Heart left ventricle (tissue), 16 donors: ENCODE data around the gene VPS37B. TPM values are rescaled to one million over a fixed set of nuclear protein-coding genes. Genes with fewer than 3 reads are reported as not detected.

Source experiments
- ATAC-seq, 4 donors: fragments of 200-7000 bp; cut with Tn5 transposase; one replicate each; pipeline ENCODE4 v1.9.1; 2020 to 2022; ENCODE audit warnings: moderate library complexity in 4 of 4, mild to moderate bottlenecking in 3 of 4, moderate number of reproducible peaks in 1 of 4
- DNase-seq, 5 donors: peaks; one replicate each; pipeline ENCODE4 v3.0.0-alpha.2; 2020
- H3K27ac ChIP-seq, 12 donors: fragments of 200-600 bp; sonication (generic) in 4 of 12; one replicate each; pipeline versions ENCODE4 v1.5.0 to v1.8.0; 2016 to 2022; ENCODE audit warnings: mild to moderate bottlenecking in 2 of 12
- H3K27me3 ChIP-seq, 9 donors: fragments of 200-600 bp; sonication (generic) in 2 of 9; one replicate each; pipeline versions ENCODE4 v1.5.1 to v1.8.0; 2016 to 2022; ENCODE audit warnings: mild to moderate bottlenecking in 3 of 9
- H3K36me3 ChIP-seq, 9 donors: fragments of 200-600 bp; sonication (generic) in 2 of 9; one replicate each; pipeline versions ENCODE4 v1.5.0 to v1.8.0; 2018 to 2022; ENCODE audit warnings: mild to moderate bottlenecking in 2 of 9
- H3K4me1 ChIP-seq, 12 donors: fragments of 200-600 bp; sonication (generic) in 4 of 12; one replicate each; pipeline versions ENCODE4 v1.5.0 to v1.8.0; 2016 to 2022; ENCODE audit warnings: mild to moderate bottlenecking in 3 of 12
- H3K4me3 ChIP-seq, 12 donors: fragments of 200-600 bp; sonication (generic) in 4 of 12; one replicate each; pipeline versions ENCODE4 v1.5.0 to v1.8.0; 2017 to 2022; ENCODE audit warnings: mild to moderate bottlenecking in 9 of 12, moderate library complexity in 4 of 12
- H3K9me3 ChIP-seq, 12 donors: fragments of 200-600 bp; sonication (generic) in 4 of 12; one replicate each; pipeline versions ENCODE4 v1.5.0 to v1.8.0; 2016 to 2022; ENCODE audit warnings: mild to moderate bottlenecking in 1 of 12
- CTCF ChIP-seq, 12 donors: fragments of 200-600 bp; sonication (generic) in 4 of 12; IDR thresholded peaks; one replicate each; pipeline versions ENCODE4 v1.5.0 to v1.8.0; 2018 to 2022; ENCODE audit warnings: antibody characterized with exemption in 12 of 12, mild to moderate bottlenecking in 5 of 12
- POLR2A ChIP-seq, 2 donors: fragments of 450-650 bp; IDR thresholded peaks; one replicate each; pipeline ENCODE4 v1.6.1; 2017; ENCODE audit warnings: antibody characterized with exemption in 2 of 2, mild to moderate bottlenecking in 2 of 2, moderate library complexity in 2 of 2
- WGBS, 4 donors: extraction: QIAGEN DNeasy Blood & Tissue Kit in 2 of 4; methylation state at CpG; one replicate each; pipeline versions ENCODE4 v1.1.5 to v1.1.7; 2013 to 2018; 5-methylcytosine and 5-hydroxymethylcytosine counted together
- intact Hi-C, 10 donors: fragments of 100-400 bp; cut with DNase I; formaldehyde crosslinking; loops; one replicate each; pipeline versions ENCODE4 v1.11.1 to v1.14.2; 2022
- polyA plus RNA-seq, 2 donors: library from polyadenylated mRNA; stranded (reverse); fragments of 200-250 nt; gene quantifications; one replicate each; pipeline ENCODE4 v1.2.3, GENCODE V29; 2013
- total RNA-seq, 9 donors: library from RNA; depleted of rRNA in 2 of 9; stranded (reverse); fragments of >200 nt in 2 of 9; fragmentation: NEBNext Ultra II Directional in 3 of 9; extraction: Animal tissue kit (Norgen Biotek cat#: 25700) in 3 of 9; gene quantifications; one replicate each; pipeline versions ENCODE4 v1.1.0 to v1.2.4, GENCODE V29; 2016 to 2023
- donor health status: ischemic (EF 13 %, LVEDD 7.1; RV severe dilation, severe dysfunction).
- donor health status: healthy with polysubstance abuse.
- donor health status: DM: no; HTN: yes; CAD: no.
- donor health status: DM: no; HTN: no; CAD: no.
- donor health status: ischemic (EF 25% LVEDD 6.9; RV normal size, moderate dysfunction).
- donor health status: ischemic (EF 25% LVEDD 5.7; RV mildly dilated, moderate dysfunction).
- donor health status: healthy.
- donor health status: DM: yes; HTN: yes; CAD: no.
- donor health status: ischemic (EF 35%, LVEDD 5.7; RV mildly dilated, moderate dysfunction).
- donor health status: nonischemic (EF 11% LVEDD 7.7; RV severe dilation, severe dysfunction).
- donor health status: DM: yes; HTN: yes; CAD: no.
- donor health status: PGD.
- donor health status: ischemic (EF 29% LVEDD 5.4; RV normal size, mild dysfunction).
- donor health status: nonischemic (EF 23%, LVEDD 6.1; RV moderate dilation, normal function).

Gene VPS37B
- total and polyA plus RNA-seq, 11 donors, result 14.5 to 51.2 (median 21.7) TPM

GRCh38 chr12:122853582-122854245, 42.2 kb downstream of the VPS37B start:
- Histone ChIP-seq H3K36me3 (peaks cover 0 to 27% (median 6%) of the 10 kb centered on the region in 9 donors), H3K4me3 (no peak overlapping the region), H3K9me3 (no peaks in the 10 kb centered on the region), H3K27me3 (no peaks in the 10 kb centered on the region), H3K27ac (no peak overlapping the region), H3K4me1 (peaks cover 0 to 42% (median 16%) of the 10 kb centered on the region in 12 donors)
- DNase-seq (no peak), ATAC-seq (no peak)
- intact Hi-C loops, result no loop called here
- 86 to 95% (median 88%) methylated on average over 15 to 17 of the region's 17 CpGs for WGBS, 4 donors
- TF ChIP-seq POLR2A (IDR thresholded peaks at IDR 0.05) (no peak), CTCF (IDR thresholded peaks at IDR 0.05) (no peak)

GRCh38 chr12:122852336-122853275, 43.3 kb downstream of the VPS37B start:
- intact Hi-C loops, result no loop called here

GRCh38 chr12:122851820-122852219, 44.1 kb downstream of the VPS37B start:
- Histone ChIP-seq H3K27ac (peak overlapping the region in 10 of 12 donors; percentile 6 to 81 (median 60)), H3K36me3 (peaks cover 0 to 26% (median 0%) of the 10 kb centered on the region in 9 donors), H3K27me3 (no peaks in the 10 kb centered on the region), H3K9me3 (no peaks in the 10 kb centered on the region), H3K4me1 (peaks cover 0 to 45% (median 16%) of the 10 kb centered on the region in 12 donors), H3K4me3 (no peak overlapping the region)
- WGBS, 4 donors, result 46 to 72% (median 64%) methylated on average over 5 of the region's 5 CpGs
- no peak for TF ChIP-seq CTCF (IDR thresholded peaks at IDR 0.05)
- TF ChIP-seq POLR2A (IDR thresholded peaks at IDR 0.05), result no peak
- intact Hi-C loops, result no loop called here
- ATAC-seq (peak; percentile 9 to 56 (median 32)), DNase-seq (peak in 1 of 5 donors; percentile 66)

More at GRCh38 chr12:122852336-122853275, 43.3 kb downstream of the VPS37B start:
- no peaks in the 10 kb centered on the region for H3K9me3 ChIP-seq
- DNase-seq, result no peak
- H3K4me3 ChIP-seq, result no peak overlapping the region
- H3K4me1 ChIP-seq, result peaks cover 0 to 45% (median 16%) of the 10 kb centered on the region in 12 donors
- no peaks in the 10 kb centered on the region for H3K27me3 ChIP-seq
- no peak for TF ChIP-seq POLR2A (IDR thresholded peaks at IDR 0.05)
- TF ChIP-seq CTCF (IDR thresholded peaks at IDR 0.05), result no peak
- H3K27ac ChIP-seq, result peak overlapping the region in 9 of 12 donors; percentile 6 to 81 (median 60)
- peak in 3 of 4 donors; percentile 10 to 14 (median 12) for ATAC-seq
- 54 to 66% (median 58%) methylated on average over 15 to 18 of the region's 18 CpGs for WGBS, 4 donors
- H3K36me3 ChIP-seq, result peaks cover 0 to 26% (median 3%) of the 10 kb centered on the region in 9 donors
